LNCaP clone FGC (cell line): Measurements from ENCODE around the gene ZNF385B.

Experiments
- DNase-seq: peaks from one replicate; pipeline ENCODE4 v3.0.0-alpha.2; 2011; ENCODE audit warnings: low read depth
- H3K4me3 ChIP-seq: 2 replicates; pipeline ENCODE4 v1.5.1; 2011; ENCODE audit warnings: mild to moderate bottlenecking, low read depth, low read length, control low read depth
- CTCF ChIP-seq: IDR thresholded peaks from 2 replicates; pipeline ENCODE4 v1.5.1; 2012; ENCODE audit warnings: mild to moderate bottlenecking; ENCODE audit not compliant: control insufficient read depth, insufficient read depth; ENCODE audit errors: extremely low read depth

ZNF385B gene

GRCh38 chr2:179565807-179566206 lies 295.6 kb downstream of the ZNF385B start:
- H3K4me3 ChIP-seq: no peak overlapping the region
- DNase-seq: no peak
- TF ChIP-seq CTCF: no peak

GRCh38 chr2:179562330-179562885 lies 299.0 kb downstream of the ZNF385B start:
- H3K4me3 ChIP-seq: no peak overlapping the region
- no peak for DNase-seq
- no peak for TF ChIP-seq CTCF

GRCh38 chr2:179561702-179562101 lies 299.7 kb downstream of the ZNF385B start:
- DNase-seq: no peak
- no peak overlapping the region for H3K4me3 ChIP-seq
- TF ChIP-seq CTCF: no peak

GRCh38 chr2:179560257-179560735 lies 301.1 kb downstream of the ZNF385B start:
- no peak overlapping the region for H3K4me3 ChIP-seq
- DNase-seq: no peak
- TF ChIP-seq CTCF: no peak

GRCh38 chr2:179559108-179559806 lies 302.2 kb downstream of the ZNF385B start:
- no peak for TF ChIP-seq CTCF
- no peak for DNase-seq
- H3K4me3 ChIP-seq: no peak overlapping the region

GRCh38 chr2:179558010-179558934 lies 303.1 kb downstream of the ZNF385B start:
- H3K4me3 ChIP-seq: no peak overlapping the region
- no peak for DNase-seq
- no peak for TF ChIP-seq CTCF
